Esophagus muscularis mucosa (tissue), 4 donors: ENCODE results near the gene BIN1. TPM values are rescaled to one million over a fixed set of nuclear protein-coding genes. Genes with fewer than 3 reads are reported as not detected.
A peak's percentile ranks its signal among the peaks of the same experiment; 100 is the strongest.

Experiments
- DNase-seq: peaks from one replicate; pipeline ENCODE4 v3.0.0-alpha.2; 2017; ENCODE audit errors: extremely low spot score
- H3K27ac ChIP-seq, 4 donors: fragments of 200-600 bp; sonication (generic); replicated peaks in 1 of 4; 1 replicate in 3 of 4; 2 replicates in 1 of 4; pipeline ENCODE4 v1.5.1; 2016 to 2019; ENCODE audit warnings: mild to moderate bottlenecking in 1 of 4
- H3K27me3 ChIP-seq, 4 donors: fragments of 200-600 bp; sonication (generic); one replicate each; pipeline versions ENCODE4 v1.5.1 to v1.6.0; 2016 to 2019
- H3K36me3 ChIP-seq, 4 donors: fragments of 200-600 bp; sonication (generic); one replicate each; pipeline ENCODE4 v1.5.1; 2016 to 2019
- H3K4me1 ChIP-seq, 4 donors: fragments of 200-600 bp; sonication (generic); one replicate each; pipeline ENCODE4 v1.5.1; 2016 to 2019
- H3K4me3 ChIP-seq, 4 donors: fragments of 200-600 bp; sonication (generic); 1 replicate in 2 of 4; 2 replicates in 2 of 4; pipeline ENCODE4 v1.5.1; 2016 to 2019; ENCODE audit warnings: mild to moderate bottlenecking in 4 of 4, moderate library complexity in 1 of 4
- H3K9me3 ChIP-seq, 4 donors: fragments of 200-600 bp; sonication (generic); 1 replicate in 3 of 4; 2 replicates in 1 of 4; pipeline ENCODE4 v1.5.1; 2016 to 2019
- CTCF ChIP-seq, 3 experiments: fragments of 200-600 bp in 2 of 3; fragments of 450-650 bp in 1 of 3; sonication (generic) in 2 of 3; IDR thresholded peaks; one replicate each; pipeline ENCODE4 v1.5.1; 2017 to 2019; ENCODE audit warnings: antibody characterized with exemption in 3 of 3, mild to moderate bottlenecking in 2 of 3, moderate library complexity in 1 of 3
- EP300 ChIP-seq: sonication (generic); formaldehyde crosslinking; IDR thresholded peaks from one replicate; pipeline ENCODE4 v1.6.1; 2017; ENCODE audit warnings: antibody characterized with exemption
- POLR2A ChIP-seq: fragments of 450-650 bp; IDR thresholded peaks from one replicate; pipeline ENCODE4 v1.6.1; 2017; ENCODE audit warnings: antibody characterized with exemption, moderate library complexity, mild to moderate bottlenecking, low read depth
- POLR2AphosphoS5 ChIP-seq, 2 donors: sonication (generic); formaldehyde crosslinking; IDR thresholded peaks; one replicate each; pipeline ENCODE4 v1.6.1; 2017; ENCODE audit warnings: antibody characterized with exemption in 2 of 2
- WGBS: methylation state at CpG from one replicate; pipeline ENCODE4 v1.1.5; 2018; 5-methylcytosine and 5-hydroxymethylcytosine counted together
- intact Hi-C: fragments of 100-400 bp; cut with DNase I; formaldehyde crosslinking; loops from one replicate; pipeline ENCODE4 v1.15.1; 2023
- total RNA-seq, 4 donors: library from RNA; depleted of rRNA; stranded (reverse); fragments of >200 nt; gene quantifications; one replicate each; pipeline versions ENCODE4 v1.1.0 to v1.2.1, GENCODE V29; 2016

The BIN1 gene
- total RNA-seq, 4 donors from 2014 or later: 32.4 to 78.2 (median 50.2) TPM

GRCh38 chr2:127150996-127151395 lies 44.0 kb upstream of the BIN1 start:
- H3K27me3 ChIP-seq: no peaks in the 10 kb centered on the region
- no peak overlapping the region for H3K4me3 ChIP-seq
- TF ChIP-seq CTCF (IDR thresholded peaks at IDR 0.05) (no peak), POLR2AphosphoS5 (IDR thresholded peaks at IDR 0.05) (no peak), EP300 (no peak), POLR2A (no peak)
- peaks cover 0 to 32% (median 25%) of the 10 kb centered on the region in 4 donors for H3K4me1 ChIP-seq
- 92% methylated on average over 1 of the region's 1 CpG for WGBS
- H3K9me3 ChIP-seq: no peaks in the 10 kb centered on the region
- H3K27ac ChIP-seq: no peak overlapping the region
- no peaks in the 10 kb centered on the region for H3K36me3 ChIP-seq
- no peak for DNase-seq
- intact Hi-C loops: no loop called here

GRCh38 chr2:127149384-127149783 lies 42.4 kb upstream of the BIN1 start:
- Histone ChIP-seq H3K27me3 (no peaks in the 10 kb centered on the region), H3K27ac (no peak overlapping the region), H3K36me3 (no peaks in the 10 kb centered on the region), H3K4me3 (no peak overlapping the region), H3K9me3 (no peaks in the 10 kb centered on the region), H3K4me1 (peaks cover 13 to 36% (median 29%) of the 10 kb centered on the region in 4 donors)
- no peak for DNase-seq
- intact Hi-C loops: no loop called here
- TF ChIP-seq EP300 (no peak), CTCF (IDR thresholded peaks at IDR 0.05) (no peak), POLR2AphosphoS5 (IDR thresholded peaks at IDR 0.05) (no peak), POLR2A (no peak)
- WGBS: 79% methylated on average over 4 of the region's 4 CpGs

- intact Hi-C loops: no loop called here
- no peaks in the 10 kb centered on the region for H3K36me3 ChIP-seq
- DNase-seq: no peak
- H3K27me3 ChIP-seq: no peaks in the 10 kb centered on the region
- TF ChIP-seq POLR2AphosphoS5 (IDR thresholded peaks at IDR 0.05) (no peak), CTCF (IDR thresholded peaks at IDR 0.05) (no peak), POLR2A (no peak), EP300 (no peak)
- WGBS: 82% methylated on average over 4 of the region's 10 CpGs
- peaks cover 23 to 48% (median 40%) of the 10 kb centered on the region in 4 donors for H3K4me1 ChIP-seq
- H3K4me3 ChIP-seq: no peak overlapping the region
- no peak overlapping the region for H3K27ac ChIP-seq
- H3K9me3 ChIP-seq: no peaks in the 10 kb centered on the region
Observed at GRCh38 chr2:127146820-127147502, 40.0 kb upstream of the BIN1 start.

- H3K36me3 ChIP-seq: no peaks in the 10 kb centered on the region
- intact Hi-C loops: no loop called here
- no peak overlapping the region for H3K4me3 ChIP-seq
- 92% methylated on average over 12 of the region's 18 CpGs for WGBS
- no peaks in the 10 kb centered on the region for H3K27me3 ChIP-seq
- H3K4me1 ChIP-seq: peaks cover 23 to 48% (median 40%) of the 10 kb centered on the region in 4 donors
- TF ChIP-seq CTCF (IDR thresholded peaks at IDR 0.05) (no peak), POLR2A (no peak), POLR2AphosphoS5 (IDR thresholded peaks at IDR 0.05) (no peak), EP300 (no peak)
- H3K9me3 ChIP-seq: no peaks in the 10 kb centered on the region
- DNase-seq: no peak
- H3K27ac ChIP-seq: peak overlapping the region in 2 of 4 donors; percentile 46 to 75
Observed at GRCh38 chr2:127146071-127146725, 39.2 kb upstream of the BIN1 start.
